RWPE1 (cell line): Measurements from ENCODE around the gene FGF4.
A peak's percentile ranks its signal among the peaks of the same experiment; 100 is the strongest.

Source experiments
- CTCF ChIA-PET: fragments of 350-600 bp; sonication (Branson Sonifier 250); formaldehyde crosslinking; extraction: SDS; loops from one replicate; lab custom pipeline; 2021; lab: Yijun Ruan, JAX
- POLR2A ChIA-PET: fragments of 400-600 bp; formaldehyde crosslinking; extraction: SDS; loops from one replicate; lab custom pipeline; 2020; ENCODE audit warnings: antibody characterized with exemption; ENCODE audit not compliant: low non-redundant PET; lab: Yijun Ruan, JAX
- DNase-seq: peaks from one replicate; pipeline ENCODE4 v3.0.0; 2012; ENCODE audit warnings: low spot score
- H3K27ac ChIP-seq: fragments of 450-650 bp; 2 replicates; pipeline ENCODE4 v1.5.1; 2017
- CTCF ChIP-seq: fragments of 450-650 bp; conservative IDR thresholded peaks from 2 replicates; pipeline ENCODE4 v1.5.1; 2017; ENCODE audit warnings: low read depth, mild to moderate bottlenecking

Gene FGF4

DNA sequence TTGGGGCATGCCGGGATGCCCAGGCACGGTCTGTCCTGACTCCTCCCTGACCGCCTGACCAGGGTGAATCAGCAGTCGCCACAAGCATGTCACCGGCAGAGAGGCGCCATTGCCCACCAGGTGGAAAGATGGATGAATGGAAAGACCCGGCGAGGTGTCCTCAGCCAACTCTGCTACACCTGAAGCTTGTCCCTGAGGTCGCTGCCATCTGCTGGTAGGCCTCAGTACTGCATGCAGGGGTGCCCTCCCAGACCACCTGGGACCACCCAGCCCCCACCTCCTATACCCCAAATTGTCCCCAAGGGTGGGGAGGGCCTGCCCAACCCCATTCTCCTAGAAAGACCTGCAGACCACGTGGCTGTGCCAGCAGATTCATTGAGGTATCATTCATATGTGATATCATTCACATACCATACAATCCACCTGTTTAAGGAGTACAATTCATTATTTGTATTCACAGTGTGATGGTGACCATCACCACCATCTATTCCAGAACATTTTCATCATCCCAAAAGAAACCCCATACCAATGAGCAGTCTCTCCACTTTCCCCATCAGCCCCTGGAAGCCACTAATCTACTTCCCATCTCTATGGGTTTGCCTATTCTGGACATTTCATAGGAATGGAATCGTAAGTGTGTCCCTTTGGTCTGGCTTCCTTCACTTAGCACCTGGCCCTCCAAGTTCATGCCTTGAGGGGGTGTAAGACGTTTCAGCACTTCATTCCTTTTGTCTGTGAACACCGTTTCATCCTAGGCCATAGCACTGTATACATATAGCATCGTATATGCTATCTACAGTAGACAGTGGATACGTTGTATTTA lies 26.6 kb upstream of the FGF4 start:
- TF ChIP-seq CTCF: peak; percentile 56
- DNase-seq: no peak
- POLR2A ChIA-PET: no interaction called here
- no peak overlapping the region for H3K27ac ChIP-seq
- CTCF ChIA-PET: interaction anchor here (0.5 to 1.1 kb wide), 4 partner anchors 15 to 116 kb away, joined by 3 to 4 read pairs (median 3); no protein-coding TSS in a partner anchor

- POLR2A ChIA-PET: no interaction called here
- TF ChIP-seq CTCF: no peak
- CTCF ChIA-PET: no interaction called here
- H3K27ac ChIP-seq: no peak overlapping the region
- DNase-seq: no peak
Measured at GRCh38 chr11:69800278-69800677, 25.1 kb upstream of the FGF4 start.

DNA sequence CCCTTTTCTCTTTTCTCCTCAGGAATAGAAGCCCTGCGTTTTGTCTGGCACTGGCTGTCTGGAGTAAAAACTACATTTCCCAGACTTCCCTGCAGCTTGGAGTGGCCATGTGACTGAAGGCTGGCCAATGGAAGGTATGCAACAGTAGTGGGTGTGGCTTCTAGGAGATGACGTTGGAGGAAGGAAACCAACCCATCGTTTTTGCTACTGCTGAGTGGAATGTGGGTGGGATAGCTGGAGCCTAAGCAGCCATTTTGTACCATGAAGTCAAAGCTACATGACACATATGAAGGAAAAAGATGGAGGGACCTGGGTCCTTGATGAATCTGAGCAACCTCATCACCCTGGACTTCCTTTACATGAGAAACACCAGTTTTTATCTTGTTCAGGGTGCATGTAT lies 24.4 kb upstream of the FGF4 start:
- TF ChIP-seq CTCF: no peak
- ChIA-PET CTCF (no interaction called here), POLR2A (no interaction called here)
- DNase-seq: peak; percentile 52
- no peak overlapping the region for H3K27ac ChIP-seq

DNA sequence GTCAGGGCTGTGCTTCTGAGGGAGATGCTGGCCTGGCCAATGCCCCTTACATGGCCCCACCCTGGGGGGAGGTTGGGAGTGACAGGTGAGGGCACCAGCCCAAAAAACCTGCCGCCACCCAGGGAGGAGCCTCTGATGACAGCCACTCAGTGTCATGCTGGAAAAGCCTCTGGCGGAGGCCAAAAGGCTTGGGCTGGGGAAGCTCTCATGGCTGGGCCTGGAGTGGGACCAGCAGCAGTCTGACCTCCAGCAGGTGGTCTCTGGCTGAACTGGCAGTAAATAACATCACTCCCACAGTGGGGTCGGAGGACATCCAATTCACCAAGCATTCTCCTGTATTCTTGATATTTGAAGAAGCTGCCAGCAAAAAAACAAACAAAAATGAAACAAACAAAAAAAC lies 24.0 kb upstream of the FGF4 start:
- POLR2A ChIA-PET: no interaction called here
- no peak overlapping the region for H3K27ac ChIP-seq
- TF ChIP-seq CTCF: no peak
- CTCF ChIA-PET: no interaction called here
- no peak for DNase-seq

DNA sequence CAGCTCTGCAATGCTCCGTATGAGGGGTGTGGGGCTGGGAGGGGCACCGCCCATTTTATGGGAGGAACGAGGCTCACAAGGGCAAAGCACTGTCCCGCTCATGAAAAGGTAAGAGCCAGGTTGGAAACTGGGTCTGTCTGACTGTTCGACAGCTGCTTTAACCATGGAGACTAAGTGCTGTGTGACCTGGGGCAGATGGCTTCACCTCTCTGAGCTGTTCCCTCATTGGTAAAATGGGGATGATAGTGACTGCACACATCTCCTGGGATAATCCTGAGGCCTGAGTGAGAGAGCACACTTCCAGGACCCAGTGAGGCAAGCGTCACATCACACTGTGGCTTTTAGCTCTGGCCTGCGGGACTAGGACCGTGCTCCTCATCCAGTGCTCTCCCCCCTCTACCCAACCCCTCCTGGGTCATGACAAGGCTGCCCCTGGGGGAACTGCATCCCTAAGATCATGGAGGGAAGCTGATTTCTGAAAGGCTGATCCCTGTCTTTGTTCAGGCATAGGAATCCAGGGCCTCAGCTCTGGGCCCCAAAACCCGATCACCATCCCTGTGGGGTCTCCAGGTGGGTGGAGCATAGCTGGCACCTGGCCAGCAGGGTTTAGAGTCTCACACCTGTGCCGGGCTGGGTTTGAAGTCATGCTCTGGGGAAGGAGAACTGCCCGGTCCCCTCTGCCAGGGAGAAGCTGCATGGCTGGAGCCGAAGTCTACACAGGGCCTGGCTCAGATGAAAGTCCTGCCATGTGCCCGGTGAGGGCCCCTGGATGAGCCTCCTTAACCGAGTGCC lies 22.8 kb upstream of the FGF4 start:
- DNase-seq: no peak
- TF ChIP-seq CTCF: no peak
- no peak overlapping the region for H3K27ac ChIP-seq
- ChIA-PET CTCF (interaction anchor here (0.6 to 0.7 kb wide), 2 partner anchors 95 to 103 kb away, joined by 3 to 4 read pairs; no protein-coding TSS in a partner anchor), POLR2A (no interaction called here)

DNA sequence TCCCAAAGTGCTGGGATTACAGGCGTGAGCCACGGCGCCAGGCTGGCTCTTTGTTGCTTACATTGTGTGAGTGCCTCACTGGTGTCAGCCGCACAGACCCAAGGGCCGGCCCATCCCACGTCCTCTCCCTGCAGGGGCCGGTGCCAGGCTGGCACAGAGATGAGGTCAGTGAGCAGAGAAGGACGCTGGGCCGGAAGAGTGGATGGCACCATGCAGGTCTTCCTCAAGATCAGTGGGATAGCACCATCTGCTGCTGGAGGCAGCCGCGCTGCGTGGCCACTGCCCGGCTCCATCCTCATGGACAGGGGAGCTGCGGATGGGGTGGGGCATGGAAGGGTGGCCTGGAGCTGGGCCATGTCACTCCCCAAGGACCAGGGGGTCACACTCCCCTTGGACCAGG lies 22.0 kb upstream of the FGF4 start:
- ChIA-PET CTCF (interaction anchor here (0.6 kb wide), 1 partner anchor 103 kb away, joined by 4 read pairs; no protein-coding TSS in a partner anchor), POLR2A (no interaction called here)
- no peak overlapping the region for H3K27ac ChIP-seq
- no peak for TF ChIP-seq CTCF
- DNase-seq: no peak
